Memory B cell (primary cell): ENCODE measurements around the gene MARCHF2.

ENCODE experiments used
- ATAC-seq: fragments of 150-1000 bp; cut with Tn5 transposase; 2 replicates; pipeline ENCODE4 v1.10.0; 2021; ENCODE audit warnings: low read depth, mild to moderate bottlenecking, moderate library complexity
- DNase-seq, 2 donors: peaks; one replicate each; pipeline ENCODE4 v3.0.0; 2022; ENCODE audit warnings: low spot score in 2 of 2
- H3K27ac Mint-ChIP-seq: one replicate; pipeline ENCODE4 v1.8.0; 2022; ENCODE audit warnings: mild to moderate bottlenecking, moderate library complexity, mixed read lengths
- H3K27me3 Mint-ChIP-seq: one replicate; pipeline ENCODE4 v1.8.0; 2022; ENCODE audit warnings: mixed read lengths
- H3K36me3 Mint-ChIP-seq: one replicate; pipeline ENCODE4 v1.8.0; 2022; ENCODE audit warnings: mild to moderate bottlenecking, mixed read lengths
- H3K4me1 Mint-ChIP-seq: one replicate; pipeline ENCODE4 v1.8.0; 2022; ENCODE audit warnings: mixed read lengths
- H3K4me3 Mint-ChIP-seq: one replicate; pipeline ENCODE4 v1.8.0; 2022; ENCODE audit warnings: mild to moderate bottlenecking, moderate library complexity, mixed read lengths
- H3K9me3 Mint-ChIP-seq: one replicate; pipeline ENCODE4 v1.8.0; 2022; ENCODE audit warnings: mixed read lengths

The MARCHF2 gene

GRCh38 chr19:8446061-8446709 lies 33.1 kb downstream of the MARCHF2 start:
- H3K36me3 Mint-ChIP-seq, result peaks cover 10% of the 10 kb centered on the region
- DNase-seq (no peak), ATAC-seq (no peak)
- H3K9me3 Mint-ChIP-seq, result no peaks in the 10 kb centered on the region
- H3K27ac Mint-ChIP-seq, result peak overlapping the region; percentile 94
- peaks cover 33% of the 10 kb centered on the region for H3K4me1 Mint-ChIP-seq
- H3K27me3 Mint-ChIP-seq, result no peaks in the 10 kb centered on the region
- H3K4me3 Mint-ChIP-seq, result peak overlapping the region; percentile 91

GRCh38 chr19:8449830-8450229 lies 36.7 kb downstream of the MARCHF2 start:
- Mint-ChIP-seq H3K4me1 (peaks cover 58% of the 10 kb centered on the region), H3K27me3 (no peaks in the 10 kb centered on the region), H3K4me3 (peak overlapping the region; percentile 21), H3K9me3 (no peaks in the 10 kb centered on the region), H3K36me3 (peaks cover 19% of the 10 kb centered on the region), H3K27ac (peak overlapping the region; percentile 82)
- no peak for DNase-seq
- ATAC-seq, result no peak

- DNase-seq, result no peak
- H3K4me1 Mint-ChIP-seq, result peaks cover 60% of the 10 kb centered on the region
- H3K9me3 Mint-ChIP-seq, result no peaks in the 10 kb centered on the region
- no peak for ATAC-seq
- H3K4me3 Mint-ChIP-seq, result peak overlapping the region; percentile 29
- H3K27ac Mint-ChIP-seq, result peak overlapping the region; percentile 71
- peaks cover 24% of the 10 kb centered on the region for H3K36me3 Mint-ChIP-seq
- no peaks in the 10 kb centered on the region for H3K27me3 Mint-ChIP-seq
These were observed 38.3 kb downstream of the MARCHF2 start for GRCh38 chr19:8451377-8451776.

GRCh38 chr19:8451885-8452284 lies 38.8 kb downstream of the MARCHF2 start:
- Mint-ChIP-seq H3K27ac (peak overlapping the region; percentile 71), H3K4me1 (peaks cover 65% of the 10 kb centered on the region), H3K4me3 (no peak overlapping the region), H3K36me3 (peaks cover 27% of the 10 kb centered on the region), H3K27me3 (no peaks in the 10 kb centered on the region), H3K9me3 (no peaks in the 10 kb centered on the region)
- ATAC-seq (no peak), DNase-seq (no peak)

DNA sequence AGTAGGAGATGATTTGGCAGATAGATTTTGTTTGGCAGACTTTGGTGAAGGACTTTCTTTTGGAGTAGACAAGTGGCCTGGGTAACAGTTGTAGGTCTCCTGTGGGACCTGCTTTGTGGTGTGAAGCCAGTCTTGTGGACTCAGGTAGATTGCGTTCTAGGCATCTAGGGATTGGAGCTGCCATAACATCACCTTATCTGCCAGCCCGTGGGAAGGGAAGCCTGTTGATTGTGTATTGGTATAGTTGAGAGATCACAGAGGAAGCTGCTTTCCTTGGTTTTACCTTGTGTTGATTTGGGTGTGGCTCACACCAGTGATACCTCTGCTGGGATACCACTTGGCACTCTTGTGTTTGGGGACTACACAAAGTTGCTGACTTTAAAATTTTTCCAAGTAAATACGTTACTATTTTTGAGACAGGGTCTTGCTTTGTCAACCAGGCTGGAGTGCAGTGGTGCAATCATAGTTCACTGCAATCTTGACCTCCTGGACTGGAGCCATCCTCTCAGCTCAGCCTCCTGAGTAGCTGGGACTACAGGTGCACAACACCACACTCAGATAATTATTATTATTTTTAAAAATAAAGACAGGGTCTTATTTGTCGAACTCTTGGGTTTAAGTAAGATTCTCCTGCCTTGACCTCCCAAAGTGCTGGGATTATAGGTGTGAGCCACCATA lies 39.5 kb downstream of the MARCHF2 start:
- no peaks in the 10 kb centered on the region for H3K9me3 Mint-ChIP-seq
- ATAC-seq (no peak), DNase-seq (no peak)
- H3K36me3 Mint-ChIP-seq, result peaks cover 23% of the 10 kb centered on the region
- no peaks in the 10 kb centered on the region for H3K27me3 Mint-ChIP-seq
- H3K4me1 Mint-ChIP-seq, result peaks cover 61% of the 10 kb centered on the region
- peak overlapping the region; percentile 71 for H3K27ac Mint-ChIP-seq
- peak overlapping the region; percentile 34 for H3K4me3 Mint-ChIP-seq

DNA sequence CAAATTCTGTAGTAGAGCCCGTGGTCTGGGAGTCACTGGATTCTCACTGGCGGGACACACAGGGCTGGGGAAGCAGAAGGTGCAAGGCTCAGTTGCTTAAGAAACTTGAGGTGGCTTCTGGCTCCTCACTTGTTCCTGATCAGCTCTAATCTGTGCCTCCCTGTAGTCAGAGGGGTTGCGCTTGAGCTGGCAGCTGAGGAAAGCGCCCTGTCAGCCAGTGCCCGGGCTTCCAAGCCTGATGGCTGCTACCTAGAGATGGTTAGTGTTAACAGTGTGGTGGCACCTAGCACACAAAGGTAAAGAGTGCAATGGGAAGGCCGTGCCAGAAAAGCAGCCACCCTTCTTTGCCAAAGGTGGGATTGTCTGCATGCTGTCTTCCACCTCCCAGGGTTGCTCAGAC lies 40.5 kb downstream of the MARCHF2 start:
- Mint-ChIP-seq H3K27me3 (no peaks in the 10 kb centered on the region), H3K27ac (no peak overlapping the region), H3K36me3 (peaks cover 23% of the 10 kb centered on the region), H3K9me3 (no peaks in the 10 kb centered on the region), H3K4me1 (peaks cover 62% of the 10 kb centered on the region), H3K4me3 (peak overlapping the region; percentile 29)
- DNase-seq (no peak), ATAC-seq (no peak)

- Mint-ChIP-seq H3K27me3 (no peaks in the 10 kb centered on the region), H3K36me3 (peaks cover 23% of the 10 kb centered on the region), H3K9me3 (no peaks in the 10 kb centered on the region), H3K27ac (no peak overlapping the region), H3K4me3 (no peak overlapping the region), H3K4me1 (peaks cover 57% of the 10 kb centered on the region)
- ATAC-seq (no peak), DNase-seq (no peak)
These were observed 41.1 kb downstream of the MARCHF2 start for GRCh38 chr19:8454218-8454617.

- peaks cover 55% of the 10 kb centered on the region for H3K4me1 Mint-ChIP-seq
- DNase-seq (no peak), ATAC-seq (no peak)
- H3K36me3 Mint-ChIP-seq, result peaks cover 22% of the 10 kb centered on the region
- no peaks in the 10 kb centered on the region for H3K27me3 Mint-ChIP-seq
- peak overlapping the region; percentile 71 for H3K27ac Mint-ChIP-seq
- no peak overlapping the region for H3K4me3 Mint-ChIP-seq
- no peaks in the 10 kb centered on the region for H3K9me3 Mint-ChIP-seq
These were observed 41.9 kb downstream of the MARCHF2 start for GRCh38 chr19:8455018-8455417.

DNA sequence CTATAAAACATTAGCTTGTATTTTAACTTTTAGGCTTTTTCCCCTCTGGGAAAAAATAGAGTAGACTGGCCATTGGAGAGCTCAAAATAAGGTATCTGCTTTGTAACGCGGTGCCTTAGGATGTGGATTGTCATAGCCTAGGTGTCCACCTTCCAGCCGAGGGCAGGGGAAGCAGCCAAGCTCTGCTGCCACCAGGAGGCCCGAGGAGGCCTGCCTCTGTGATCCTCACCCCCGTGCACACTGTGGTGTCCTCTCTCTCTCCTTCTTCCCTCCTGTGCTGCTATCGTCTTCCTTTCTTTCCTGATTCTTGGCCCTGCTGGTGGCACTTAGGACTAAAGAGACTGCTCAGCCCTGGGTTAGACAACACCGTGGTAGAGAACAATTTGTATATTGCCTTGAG lies 43.0 kb downstream of the MARCHF2 start:
- no peaks in the 10 kb centered on the region for H3K9me3 Mint-ChIP-seq
- no peak for DNase-seq
- H3K4me3 Mint-ChIP-seq, result no peak overlapping the region
- peaks cover 58% of the 10 kb centered on the region for H3K4me1 Mint-ChIP-seq
- no peaks in the 10 kb centered on the region for H3K27me3 Mint-ChIP-seq
- H3K27ac Mint-ChIP-seq, result no peak overlapping the region
- ATAC-seq, result no peak
- peaks cover 22% of the 10 kb centered on the region for H3K36me3 Mint-ChIP-seq

DNA sequence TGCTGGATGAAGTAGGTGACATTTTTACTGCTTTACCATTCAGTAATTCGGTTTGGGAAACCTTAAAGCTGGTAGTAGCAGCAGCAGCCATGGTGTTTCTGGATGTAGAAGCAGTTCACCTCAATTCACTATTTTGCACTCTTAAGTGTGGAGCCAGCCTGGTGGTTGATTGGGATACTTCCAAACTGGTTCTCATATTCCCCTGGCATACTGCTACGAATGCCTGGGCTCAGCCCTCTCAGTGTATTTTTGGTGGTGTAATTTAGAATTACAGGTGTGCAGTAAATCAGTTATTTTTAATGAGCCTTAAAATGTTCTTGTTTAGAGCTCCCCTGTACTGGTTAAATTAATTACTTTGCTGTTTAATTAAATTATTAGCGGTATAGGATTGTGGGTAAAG lies 44.1 kb downstream of the MARCHF2 start:
- DNase-seq (no peak), ATAC-seq (no peak)
- H3K9me3 Mint-ChIP-seq, result no peaks in the 10 kb centered on the region
- H3K36me3 Mint-ChIP-seq, result peaks cover 19% of the 10 kb centered on the region
- peaks cover 52% of the 10 kb centered on the region for H3K4me1 Mint-ChIP-seq
- H3K27ac Mint-ChIP-seq, result no peak overlapping the region
- no peak overlapping the region for H3K4me3 Mint-ChIP-seq
- no peaks in the 10 kb centered on the region for H3K27me3 Mint-ChIP-seq

GRCh38 chr19:8457827-8458226 lies 44.7 kb downstream of the MARCHF2 start:
- H3K27ac Mint-ChIP-seq, result peak overlapping the region; percentile 35
- no peak overlapping the region for H3K4me3 Mint-ChIP-seq
- H3K4me1 Mint-ChIP-seq, result peaks cover 53% of the 10 kb centered on the region
- no peaks in the 10 kb centered on the region for H3K27me3 Mint-ChIP-seq
- no peak for ATAC-seq
- H3K36me3 Mint-ChIP-seq, result peaks cover 18% of the 10 kb centered on the region
- no peaks in the 10 kb centered on the region for H3K9me3 Mint-ChIP-seq
- no peak for DNase-seq

GRCh38 chr19:8458380-8458779 lies 45.3 kb downstream of the MARCHF2 start:
- Mint-ChIP-seq H3K27ac (peak overlapping the region; percentile 32), H3K4me1 (peaks cover 56% of the 10 kb centered on the region)

DNA sequence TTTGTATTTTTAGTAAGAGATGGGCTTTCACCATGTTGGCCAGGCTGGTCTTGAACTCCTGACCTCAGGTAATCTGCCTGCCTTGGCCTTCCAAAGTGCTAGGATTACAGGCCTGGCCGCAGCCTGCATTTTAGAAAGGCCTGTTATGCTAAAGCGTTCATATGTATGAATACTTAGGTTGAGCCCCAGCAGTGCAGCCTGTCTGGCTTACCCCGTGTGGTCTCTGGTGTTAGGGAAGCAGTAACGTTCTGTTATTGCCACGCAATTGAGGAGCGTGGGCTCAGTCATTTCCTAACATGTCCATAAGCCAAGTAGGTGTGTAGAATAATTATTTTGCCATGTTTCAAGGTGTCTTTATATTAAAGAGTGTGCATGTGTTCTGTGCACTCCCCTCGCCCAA lies 46.0 kb downstream of the MARCHF2 start:
- Mint-ChIP-seq H3K27me3 (no peaks in the 10 kb centered on the region), H3K4me1 (peaks cover 49% of the 10 kb centered on the region), H3K27ac (peak overlapping the region; percentile 82), H3K4me3 (no peak overlapping the region), H3K36me3 (peaks cover 23% of the 10 kb centered on the region), H3K9me3 (no peaks in the 10 kb centered on the region)
- DNase-seq, result no peak
- ATAC-seq, result no peak

More at GRCh38 chr19:8458380-8458779, 45.3 kb downstream of the MARCHF2 start:
- peaks cover 22% of the 10 kb centered on the region for H3K36me3 Mint-ChIP-seq
- peak overlapping the region; percentile 18 for H3K4me3 Mint-ChIP-seq
- DNase-seq, result no peak
- ATAC-seq, result peak; percentile 35
- no peaks in the 10 kb centered on the region for H3K27me3 Mint-ChIP-seq
- H3K9me3 Mint-ChIP-seq, result no peaks in the 10 kb centered on the region

GRCh38 chr19:8459520-8460270 lies 46.6 kb downstream of the MARCHF2 start:
- peak overlapping the region; percentile 82 for H3K27ac Mint-ChIP-seq

More at GRCh38 chr19:8459520-8460270, 46.6 kb downstream of the MARCHF2 start:
- Mint-ChIP-seq H3K9me3 (no peaks in the 10 kb centered on the region), H3K4me1 (peaks cover 43% of the 10 kb centered on the region), H3K36me3 (peaks cover 26% of the 10 kb centered on the region), H3K27me3 (no peaks in the 10 kb centered on the region), H3K4me3 (peak overlapping the region; percentile 30)
- no peak for DNase-seq
- ATAC-seq, result no peak
